GM12878 (cell line): ENCODE results near the gene RGS1. TPM values are rescaled to one million over a fixed set of nuclear protein-coding genes. Genes with fewer than 3 reads are reported as not detected.

Experiments used
- BCL3 ChIP-seq: IDR thresholded peaks from 2 replicates; pipeline ENCODE4 v1.6.1; 2011; ENCODE audit warnings: borderline replicate concordance, low read depth, mild to moderate bottlenecking, moderate library complexity, low read length; ENCODE audit not compliant: insufficient read depth, poor library complexity, severe bottlenecking
- BCLAF1 ChIP-seq: fragments of 450-650 bp; IDR thresholded peaks from 2 replicates; pipeline ENCODE4 v1.6.1; 2017; ENCODE audit warnings: antibody characterized with exemption, mild to moderate bottlenecking, moderate library complexity
- BRCA1 ChIP-seq: IDR thresholded peaks from 2 replicates; pipeline ENCODE4 v1.6.1; 2011; ENCODE audit warnings: low read depth, low read length, improper control_type of control experiment
- CBX3 ChIP-seq: fragments of 200-600 bp; sonication (generic); IDR thresholded peaks from 2 replicates; pipeline ENCODE4 v1.6.1; 2016; ENCODE audit warnings: low read depth, borderline replicate concordance
- CHD2 ChIP-seq: IDR thresholded peaks from 2 replicates; pipeline ENCODE4 v1.6.1; 2011; ENCODE audit warnings: low read depth, low read length, improper control_type of control experiment, borderline replicate concordance
- E2F8 ChIP-seq: fragments of 450-650 bp; IDR thresholded peaks from 2 replicates; pipeline ENCODE4 v1.6.1; 2018; ENCODE audit warnings: mild to moderate bottlenecking, low read depth, moderate library complexity; ENCODE audit not compliant: partially characterized antibody
- HDAC2 ChIP-seq: fragments of 200-600 bp; sonication (generic); IDR thresholded peaks from 2 replicates; pipeline ENCODE4 v1.6.1; 2017
- MTA2 ChIP-seq: fragments of 450-650 bp; IDR thresholded peaks from 2 replicates; pipeline ENCODE4 v1.6.1; 2016; ENCODE audit warnings: low read depth, mild to moderate bottlenecking, moderate library complexity
- NBN ChIP-seq: fragments of 450-650 bp; IDR thresholded peaks from 2 replicates; pipeline ENCODE4 v1.6.1; 2016
- SRF ChIP-seq, 2 experiments: IDR thresholded peaks; 2 replicates each; pipeline ENCODE4 v1.6.1; 2011; ENCODE audit warnings: low read depth in 2 of 2, low read length in 2 of 2, mild to moderate bottlenecking in 1 of 2, moderate library complexity in 1 of 2
- TBL1XR1 ChIP-seq: IDR thresholded peaks from 2 replicates; pipeline ENCODE4 v1.6.1; 2012; ENCODE audit warnings: low read depth, low read length, improper control_type of control experiment
- ZBTB11 ChIP-seq: fragments of 450-650 bp; formaldehyde crosslinking; IDR thresholded peaks from 2 replicates; pipeline ENCODE4 v1.5.0; 2022; ENCODE audit warnings: mild to moderate bottlenecking, missing genetic modification characterization
- ZNF207 ChIP-seq: fragments of 450-650 bp; IDR thresholded peaks from 2 replicates; pipeline ENCODE4 v1.6.1; 2014; ENCODE audit warnings: antibody characterized with exemption, mild to moderate bottlenecking, borderline replicate concordance
- ZSCAN29 ChIP-seq: fragments of 450-650 bp; IDR thresholded peaks from 2 replicates; pipeline ENCODE4 v1.6.1; 2017; ENCODE audit warnings: mild to moderate bottlenecking, moderate library complexity
- polyA plus RNA-seq, 11 experiments: library from polyadenylated mRNA; depleted of rRNA in 4 of 11; unstranded in 6 of 11; stranded (reverse) in 5 of 11; fragments of >200 nt; fragmentation: Nextera tagmentation in 4 of 11; fragmentation: Illumina TruSeq in 1 of 11; extraction: Ambion mirVana in 4 of 11; extraction: Trizol in 1 of 11; gene quantifications; 1 replicate in 1 of 11; 2 replicates in 10 of 11; pipeline versions ENCODE4 v1.2.1 to v1.2.3, GENCODE V29; 2011 to 2016; ENCODE audit warnings: inconsistent platforms in 2 of 11, missing spikeins in 2 of 11, low read depth in 1 of 11
- total RNA-seq, 4 experiments: library from RNA; depleted of rRNA in 3 of 4; stranded (reverse); fragments of >200 nt in 3 of 4; fragmentation: Illumina TruSeq in 1 of 4; extraction: Trizol in 1 of 4; gene quantifications; 2 replicates each; pipeline versions ENCODE4 v1.2.1 to v1.2.3, GENCODE V29; 2013 to 2021
- TF ChIP-seq, protein P1 (sequence below): fragments of 450-650 bp; IDR thresholded peaks from 2 replicates; pipeline ENCODE4 v1.6.1; 2014; ENCODE audit warnings: mild to moderate bottlenecking
- TF ChIP-seq, protein P2 (sequence below): IDR thresholded peaks from 2 replicates; pipeline ENCODE4 v1.6.1; 2011; ENCODE audit warnings: borderline replicate concordance, low read depth, mild to moderate bottlenecking, moderate library complexity, mixed read lengths, low read length; ENCODE audit not compliant: insufficient read depth; ENCODE audit errors: extremely low read length

Gene RGS1
- total and polyA plus RNA-seq, 10 of the 15 experiments (the other 5 are each of a cell fraction or from before 2014, with no cell fraction given): 20.7 to 882 (median 45.9) TPM

- TF ChIP-seq BRCA1 (no peak), BCL3 (peak; percentile 78), E2F8 (peak; percentile 86), CBX3 (no peak), SRF (IDR thresholded peaks at IDR 0.05; ENCODE audit: low read depth in 2 of 2, low read length in 2 of 2) (no peak), HDAC2 (no peak), ZBTB11 (CRISPR knock-in tag) (peak; percentile 4; the same call in 1 of the 2 replicates), BCLAF1 (peak; percentile 88), ZNF207 (peak; percentile 98), ZSCAN29 (peak; percentile 85; the same call in 1 of the 2 replicates), CHD2 (peak; percentile 86), TBL1XR1 (peak; percentile 97), MTA2 (peak; percentile 95), NBN (peak; percentile 97)
- TF ChIP-seq, protein P1, sequence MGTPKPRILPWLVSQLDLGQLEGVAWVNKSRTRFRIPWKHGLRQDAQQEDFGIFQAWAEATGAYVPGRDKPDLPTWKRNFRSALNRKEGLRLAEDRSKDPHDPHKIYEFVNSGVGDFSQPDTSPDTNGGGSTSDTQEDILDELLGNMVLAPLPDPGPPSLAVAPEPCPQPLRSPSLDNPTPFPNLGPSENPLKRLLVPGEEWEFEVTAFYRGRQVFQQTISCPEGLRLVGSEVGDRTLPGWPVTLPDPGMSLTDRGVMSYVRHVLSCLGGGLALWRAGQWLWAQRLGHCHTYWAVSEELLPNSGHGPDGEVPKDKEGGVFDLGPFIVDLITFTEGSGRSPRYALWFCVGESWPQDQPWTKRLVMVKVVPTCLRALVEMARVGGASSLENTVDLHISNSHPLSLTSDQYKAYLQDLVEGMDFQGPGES: no peak
- TF ChIP-seq, protein P2, sequence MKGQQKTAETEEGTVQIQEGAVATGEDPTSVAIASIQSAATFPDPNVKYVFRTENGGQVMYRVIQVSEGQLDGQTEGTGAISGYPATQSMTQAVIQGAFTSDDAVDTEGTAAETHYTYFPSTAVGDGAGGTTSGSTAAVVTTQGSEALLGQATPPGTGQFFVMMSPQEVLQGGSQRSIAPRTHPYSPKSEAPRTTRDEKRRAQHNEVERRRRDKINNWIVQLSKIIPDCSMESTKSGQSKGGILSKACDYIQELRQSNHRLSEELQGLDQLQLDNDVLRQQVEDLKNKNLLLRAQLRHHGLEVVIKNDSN: no peak
Observed at GRCh38 chr1:192575499-192576189, at the start of gene RGS1 (continued).
